H9 (cell line): ENCODE data around the gene ACTN1. TPM values are rescaled to one million over a fixed set of nuclear protein-coding genes. Genes with fewer than 3 reads are reported as not detected.

Experiments
- DNase-seq: peaks from one replicate; pipeline ENCODE4 v3.0.0-alpha.2; 2017
- H2AFZ ChIP-seq: one replicate; pipeline ENCODE4 v1.6.1; 2013; ENCODE audit warnings: mild to moderate bottlenecking, low read length, control low read depth, moderate library complexity
- H2AK5ac ChIP-seq: 2 replicates; pipeline ENCODE4 v1.6.1; 2013; ENCODE audit warnings: low read length, control low read depth, mixed read lengths; ENCODE audit not compliant: insufficient read length
- H2BK120ac ChIP-seq: one replicate; pipeline ENCODE4 v1.6.1; 2013; ENCODE audit warnings: low read depth, mild to moderate bottlenecking, low read length, control low read depth, inconsistent platforms; ENCODE audit not compliant: poor library complexity, severe bottlenecking
- H2BK12ac ChIP-seq: 2 replicates; pipeline ENCODE4 v1.6.1; 2013; ENCODE audit warnings: low read length, control low read depth, mixed read lengths, low read depth; ENCODE audit not compliant: insufficient read length
- H2BK15ac ChIP-seq: 2 replicates; pipeline ENCODE4 v1.6.1; 2013; ENCODE audit warnings: low read depth, low read length, control low read depth
- H2BK20ac ChIP-seq: one replicate; pipeline ENCODE4 v1.6.1; 2013; ENCODE audit warnings: low read depth, mild to moderate bottlenecking, low read length, control low read depth, inconsistent platforms; ENCODE audit not compliant: poor library complexity, severe bottlenecking
- H2BK5ac ChIP-seq: 2 replicates; pipeline ENCODE4 v1.6.1; 2013; ENCODE audit warnings: low read length, control low read depth, mixed read lengths; ENCODE audit not compliant: insufficient read length
- H3K14ac ChIP-seq: 2 replicates; pipeline ENCODE4 v1.6.1; 2013; ENCODE audit warnings: low read length, control low read depth; ENCODE audit not compliant: insufficient read depth
- H3K18ac ChIP-seq: 2 replicates; pipeline ENCODE4 v1.6.1; 2013; ENCODE audit warnings: low read depth, mild to moderate bottlenecking, mixed read lengths, low read length, control low read depth; ENCODE audit not compliant: insufficient read length
- H3K23ac ChIP-seq: 2 replicates; pipeline ENCODE4 v1.6.1; 2013; ENCODE audit warnings: low read length, control low read depth, mixed read lengths, low read depth; ENCODE audit not compliant: insufficient read length
- H3K23me2 ChIP-seq: 2 replicates; pipeline ENCODE4 v1.6.1; 2013; ENCODE audit warnings: low read depth, mild to moderate bottlenecking, mixed read lengths, low read length, control low read depth; ENCODE audit not compliant: insufficient read length, poor library complexity, severe bottlenecking
- H3K27ac ChIP-seq: 2 replicates; pipeline ENCODE4 v1.5.1; 2013; ENCODE audit warnings: low read length, control low read depth, mixed read lengths, low read depth; ENCODE audit not compliant: insufficient read length
- H3K27me3 ChIP-seq: 2 replicates; pipeline ENCODE4 v1.6.1; 2013; ENCODE audit warnings: low read length, control low read depth, inconsistent platforms; ENCODE audit not compliant: insufficient read depth
- H3K4ac ChIP-seq: 2 replicates; pipeline ENCODE4 v1.6.1; 2013; ENCODE audit warnings: low read depth, mild to moderate bottlenecking, control low read depth, inconsistent platforms, low read length, moderate library complexity
- H3K4me1 ChIP-seq: 2 replicates; pipeline ENCODE4 v1.6.1; 2013; ENCODE audit warnings: low read length, control low read depth, inconsistent platforms; ENCODE audit not compliant: insufficient read depth
- H3K4me2 ChIP-seq: 2 replicates; pipeline ENCODE4 v1.6.1; 2013; ENCODE audit warnings: low read length, control low read depth, mixed read lengths; ENCODE audit not compliant: insufficient read length, insufficient read depth
- H3K56ac ChIP-seq: 2 replicates; pipeline ENCODE4 v1.6.1; 2013; ENCODE audit warnings: low read depth, mild to moderate bottlenecking, mixed read lengths, low read length, control low read depth; ENCODE audit not compliant: insufficient read length
- H3K79me1 ChIP-seq: 2 replicates; pipeline ENCODE4 v1.6.1; 2013; ENCODE audit warnings: low read depth, mild to moderate bottlenecking, moderate library complexity, low read length, control low read depth, inconsistent platforms; ENCODE audit not compliant: insufficient read depth, poor library complexity, severe bottlenecking
- H3K79me2 ChIP-seq: 2 replicates; pipeline ENCODE4 v1.6.1; 2013; ENCODE audit warnings: low read length, control low read depth, inconsistent platforms; ENCODE audit not compliant: insufficient read depth
- H3K9ac ChIP-seq: 2 replicates; pipeline ENCODE4 v1.6.1; 2013; ENCODE audit warnings: low read length, control low read depth, mixed read lengths; ENCODE audit not compliant: insufficient read length; ENCODE audit errors: extremely low read depth
- H3K9me3 ChIP-seq: one replicate; pipeline ENCODE4 v1.6.1; 2013; ENCODE audit warnings: low read depth, low read length, inconsistent platforms; ENCODE audit not compliant: control insufficient read depth
- H3T11ph ChIP-seq: one replicate; pipeline ENCODE4 v1.6.1; 2013; ENCODE audit warnings: mild to moderate bottlenecking, low read length, control low read depth, inconsistent platforms
- H4K20me1 ChIP-seq: one replicate; pipeline ENCODE4 v1.6.1; 2013; ENCODE audit not compliant: control insufficient read depth, insufficient read length, insufficient read depth
- H4K5ac ChIP-seq: 2 replicates; pipeline ENCODE4 v1.6.1; 2013; ENCODE audit warnings: low read depth, mild to moderate bottlenecking, mixed read lengths, low read length, control low read depth; ENCODE audit not compliant: insufficient read length
- H4K8ac ChIP-seq: replicated peaks from 2 replicates; pipeline ENCODE4 v1.6.1; 2013; ENCODE audit warnings: low read length, control low read depth, mixed read lengths, low read depth; ENCODE audit not compliant: insufficient read length
- H4K91ac ChIP-seq: 2 replicates; pipeline ENCODE4 v1.6.1; 2013; ENCODE audit warnings: low read depth, mild to moderate bottlenecking, moderate library complexity, mixed read lengths, low read length, control low read depth; ENCODE audit not compliant: insufficient read length
- H3K27ac Mint-ChIP-seq, 3 experiments: 2 replicates in 2 of 3; 3 replicates in 1 of 3; pipeline ENCODE4 v1.8.0; 2020 to 2021; ENCODE audit warnings: mixed read lengths in 3 of 3, mild to moderate bottlenecking in 1 of 3, moderate library complexity in 1 of 3
- H3K27me3 Mint-ChIP-seq: 2 replicates; pipeline ENCODE4 v1.8.0; 2021; ENCODE audit warnings: low read depth, mild to moderate bottlenecking, moderate library complexity, mixed read lengths
- H3K36me3 Mint-ChIP-seq, 3 experiments: 2 replicates in 2 of 3; 3 replicates in 1 of 3; pipeline ENCODE4 v1.8.0; 2020 to 2021; ENCODE audit warnings: low read depth in 3 of 3, mixed read lengths in 3 of 3; ENCODE audit not compliant: insufficient read depth in 1 of 3
- H3K4me1 Mint-ChIP-seq, 2 experiments: 2 replicates each; pipeline ENCODE4 v1.8.0; 2020; ENCODE audit warnings: mixed read lengths in 2 of 2
- H3K4me3 Mint-ChIP-seq, 2 experiments: 2 replicates in 1 of 2; 3 replicates in 1 of 2; pipeline ENCODE4 v1.8.0; 2020 to 2021; ENCODE audit warnings: mild to moderate bottlenecking in 2 of 2, mixed read lengths in 2 of 2, moderate library complexity in 1 of 2
- H3K9me3 Mint-ChIP-seq, 2 experiments: 2 replicates in 1 of 2; 3 replicates in 1 of 2; pipeline ENCODE4 v1.8.0; 2020; ENCODE audit warnings: mild to moderate bottlenecking in 2 of 2, mixed read lengths in 2 of 2, moderate library complexity in 1 of 2
- WGBS: extraction: QIAGEN DNeasy Blood & Tissue Kit; methylation state at CpG from one replicate; pipeline ENCODE4 v1.1.7; 2013; ENCODE audit warnings: missing lambda C conversion rate, low lambda C conversion rate, mixed read lengths; ENCODE audit not compliant: insufficient read length; ENCODE audit errors: extremely low coverage; 5-methylcytosine and 5-hydroxymethylcytosine counted together
- total RNA-seq: library from RNA; stranded (reverse); gene quantifications from 2 replicates; pipeline ENCODE4 v1.2.1, GENCODE V29; 2021
- TF ChIP-seq, protein P1 (sequence below): fragments of 200-600 bp; sonication (generic); conservative IDR thresholded peaks from 3 replicates; pipeline ENCODE4 v1.8.0; 2021; ENCODE audit warnings: antibody characterized with exemption, mild to moderate bottlenecking

The ACTN1 gene
- total RNA-seq, 1 experiment from 2014 or later, result 219 TPM

DNA sequence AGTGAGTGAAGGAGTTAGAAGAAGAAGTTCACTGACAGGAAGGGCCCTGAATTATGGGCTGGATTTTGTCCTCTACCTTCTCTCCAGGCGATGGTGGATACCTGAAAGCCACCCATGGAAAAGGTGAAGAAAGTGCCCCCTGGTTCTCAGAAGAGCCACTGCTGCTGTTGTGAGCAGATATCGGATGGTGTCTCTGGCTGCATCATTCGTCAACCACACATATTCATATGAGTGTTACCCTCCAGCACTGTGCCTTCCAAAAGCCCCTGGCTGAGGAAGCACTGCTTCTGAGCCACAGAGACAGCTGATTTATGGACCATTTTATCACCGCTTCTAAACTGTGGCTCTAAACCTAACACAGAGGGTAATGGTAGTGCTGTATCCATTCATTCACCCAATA is 2.0 kb upstream of the ACTN1 start:
- no peak overlapping the region for H2BK15ac ChIP-seq
- H2AK5ac ChIP-seq, result no peak overlapping the region
- TF ChIP-seq, protein P1, sequence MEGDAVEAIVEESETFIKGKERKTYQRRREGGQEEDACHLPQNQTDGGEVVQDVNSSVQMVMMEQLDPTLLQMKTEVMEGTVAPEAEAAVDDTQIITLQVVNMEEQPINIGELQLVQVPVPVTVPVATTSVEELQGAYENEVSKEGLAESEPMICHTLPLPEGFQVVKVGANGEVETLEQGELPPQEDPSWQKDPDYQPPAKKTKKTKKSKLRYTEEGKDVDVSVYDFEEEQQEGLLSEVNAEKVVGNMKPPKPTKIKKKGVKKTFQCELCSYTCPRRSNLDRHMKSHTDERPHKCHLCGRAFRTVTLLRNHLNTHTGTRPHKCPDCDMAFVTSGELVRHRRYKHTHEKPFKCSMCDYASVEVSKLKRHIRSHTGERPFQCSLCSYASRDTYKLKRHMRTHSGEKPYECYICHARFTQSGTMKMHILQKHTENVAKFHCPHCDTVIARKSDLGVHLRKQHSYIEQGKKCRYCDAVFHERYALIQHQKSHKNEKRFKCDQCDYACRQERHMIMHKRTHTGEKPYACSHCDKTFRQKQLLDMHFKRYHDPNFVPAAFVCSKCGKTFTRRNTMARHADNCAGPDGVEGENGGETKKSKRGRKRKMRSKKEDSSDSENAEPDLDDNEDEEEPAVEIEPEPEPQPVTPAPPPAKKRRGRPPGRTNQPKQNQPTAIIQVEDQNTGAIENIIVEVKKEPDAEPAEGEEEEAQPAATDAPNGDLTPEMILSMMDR, result no peak
- H3K56ac ChIP-seq, result no peak overlapping the region
- no peaks in the 10 kb centered on the region for H3K9me3 Mint-ChIP-seq
- peaks cover 17% of the 10 kb centered on the region for H3K23me2 ChIP-seq
- no peak overlapping the region for H3K23ac ChIP-seq
- H2BK12ac ChIP-seq, result no peak overlapping the region
- H4K8ac ChIP-seq, result no peak overlapping the region
- no CpG with 5 or more reads among the region's 4 CpGs for WGBS
- no peak overlapping the region for H3T11ph ChIP-seq
- H2BK5ac ChIP-seq, result no peak overlapping the region
- no peak overlapping the region for H3K9ac ChIP-seq
- peaks cover 2% of the 10 kb centered on the region for H3K79me1 ChIP-seq
- peaks cover 32 to 35% of the 10 kb centered on the region in 2 experiments for H3K4me1 Mint-ChIP-seq
- no peak overlapping the region for H4K91ac ChIP-seq
- no peak overlapping the region for H4K5ac ChIP-seq
- no peak overlapping the region for H2BK20ac ChIP-seq
- peaks cover 11% of the 10 kb centered on the region for H3K27me3 Mint-ChIP-seq
- no peaks in the 10 kb centered on the region for H3K27me3 ChIP-seq
- H3K18ac ChIP-seq, result no peak overlapping the region
- H3K36me3 Mint-ChIP-seq, result peaks cover 3 to 13% (median 8%) of the 10 kb centered on the region in 3 experiments; a peak in 6 of 7 replicates
- H3K4ac ChIP-seq, result no peak overlapping the region
- H3K79me2 ChIP-seq, result peaks cover 16% of the 10 kb centered on the region
- no peak overlapping the region for H3K27ac Mint-ChIP-seq
- no peak overlapping the region for H3K4me3 Mint-ChIP-seq
- no peak overlapping the region for H3K4me2 ChIP-seq
- no peak overlapping the region for H2AFZ ChIP-seq
- H3K14ac ChIP-seq, result no peak overlapping the region
- H2BK120ac ChIP-seq, result no peak overlapping the region
- DNase-seq, result no peak
- no peak overlapping the region for H3K27ac ChIP-seq
- H3K9me3 ChIP-seq, result no peaks in the 10 kb centered on the region
- peaks cover 2% of the 10 kb centered on the region for H4K20me1 ChIP-seq
- peaks cover 8% of the 10 kb centered on the region; the same call in 1 of the 2 replicates for H3K4me1 ChIP-seq
